ENCODE results near the gene TANC1. TPM values are rescaled to one million over a fixed set of nuclear protein-coding genes. Genes with fewer than 3 reads are reported as not detected.
A peak's percentile ranks its signal among the peaks of the same experiment; 100 is the strongest.

Gene TANC1
- total RNA-seq, 1 experiment from 2014 or later, result 21.1 TPM

DNA sequence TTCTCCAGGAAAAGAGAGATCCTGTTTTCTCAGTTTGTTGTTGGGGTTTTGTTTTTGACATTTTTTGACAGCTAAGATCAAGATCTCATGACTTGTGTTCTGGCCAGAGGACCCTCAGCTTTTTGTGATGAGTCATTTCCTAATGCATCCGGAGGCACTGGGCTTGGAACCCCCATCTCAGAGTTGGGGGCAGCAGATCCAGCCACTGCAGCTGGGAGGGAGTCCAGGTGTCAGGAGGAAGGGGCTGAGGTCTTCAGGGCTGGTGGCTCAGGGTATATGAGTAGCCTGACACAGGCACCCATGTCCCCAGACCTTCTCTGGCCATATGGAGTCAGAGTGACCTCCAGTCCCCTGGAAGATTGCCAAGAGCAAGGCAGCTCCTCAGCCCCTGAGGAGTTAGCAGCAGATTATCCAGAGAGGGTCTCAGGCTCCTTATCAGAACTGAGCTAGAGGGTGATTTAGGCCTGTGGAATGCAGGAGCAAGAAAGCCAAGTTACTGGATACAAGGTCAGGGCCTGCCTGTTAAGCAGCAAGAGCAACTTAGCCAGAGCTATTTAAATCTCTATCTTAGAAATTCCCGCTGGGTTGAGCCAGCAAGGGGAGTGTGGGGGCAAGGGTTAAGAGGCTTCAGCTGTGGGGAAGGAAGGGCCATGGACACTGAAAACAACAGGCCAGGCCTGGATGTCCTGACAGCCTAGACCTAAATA lies 62.4 kb downstream of the TANC1 start:
- BruUV-seq (replicated peaks), result no TSS peak
- Histone ChIP-seq H3K36me3 (ENCODE audit: control insufficient read depth, insufficient read depth, low read length) (peaks cover 2% of the 10 kb centered on the region; the same call in 1 of the 2 replicates), H3K4me1 (peaks cover 44% of the 10 kb centered on the region), H3K27me3 (replicated peaks; ENCODE audit: control insufficient read depth, insufficient read depth, low read length) (no peaks in the 10 kb centered on the region), H3K9me3 (no peaks in the 10 kb centered on the region), H3K4me3 (ENCODE audit: low read depth, low read length) (no peak overlapping the region)
- intact Hi-C loops (cut with micrococcal nuclease; ENCODE audit: unreplicated experiment), result loop anchor here (1.0 to 2.0 kb wide), 3 partner anchors 36 to 130 kb away; partner anchors contain the start of gene TANC1
- DNase-seq, result peak; percentile 63 to 85
- no peaks in the 10 kb centered on the region for H3K27me3 Mint-ChIP-seq (ENCODE audit: insufficient read depth, unreplicated experiment)
- peak overlapping the region; percentile 42 for H3K4me3 Mint-ChIP-seq (ENCODE audit: unreplicated experiment)
- ChIA-PET POLR2A (interaction anchor here (0.6 to 0.8 kb wide), 2 partner anchors 62 to 94 kb away, joined by 3 to 4 read pairs; partner anchors contain the start of gene TANC1), CTCF (interaction anchor here (1.2 to 2.0 kb wide), 3 partner anchors 32 to 88 kb away, joined by 4 to 12 read pairs (median 7); no protein-coding TSS in a partner anchor)
- peaks cover 10% of the 10 kb centered on the region for H3K9me3 Mint-ChIP-seq (ENCODE audit: unreplicated experiment)
- peaks cover 55% of the 10 kb centered on the region for H3K4me1 Mint-ChIP-seq (ENCODE audit: low read depth, unreplicated experiment)
- TF ChIP-seq, protein P1, sequence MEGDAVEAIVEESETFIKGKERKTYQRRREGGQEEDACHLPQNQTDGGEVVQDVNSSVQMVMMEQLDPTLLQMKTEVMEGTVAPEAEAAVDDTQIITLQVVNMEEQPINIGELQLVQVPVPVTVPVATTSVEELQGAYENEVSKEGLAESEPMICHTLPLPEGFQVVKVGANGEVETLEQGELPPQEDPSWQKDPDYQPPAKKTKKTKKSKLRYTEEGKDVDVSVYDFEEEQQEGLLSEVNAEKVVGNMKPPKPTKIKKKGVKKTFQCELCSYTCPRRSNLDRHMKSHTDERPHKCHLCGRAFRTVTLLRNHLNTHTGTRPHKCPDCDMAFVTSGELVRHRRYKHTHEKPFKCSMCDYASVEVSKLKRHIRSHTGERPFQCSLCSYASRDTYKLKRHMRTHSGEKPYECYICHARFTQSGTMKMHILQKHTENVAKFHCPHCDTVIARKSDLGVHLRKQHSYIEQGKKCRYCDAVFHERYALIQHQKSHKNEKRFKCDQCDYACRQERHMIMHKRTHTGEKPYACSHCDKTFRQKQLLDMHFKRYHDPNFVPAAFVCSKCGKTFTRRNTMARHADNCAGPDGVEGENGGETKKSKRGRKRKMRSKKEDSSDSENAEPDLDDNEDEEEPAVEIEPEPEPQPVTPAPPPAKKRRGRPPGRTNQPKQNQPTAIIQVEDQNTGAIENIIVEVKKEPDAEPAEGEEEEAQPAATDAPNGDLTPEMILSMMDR (IDR thresholded peaks at IDR 0.05; ENCODE audit: insufficient read depth in 1 of 2, low read depth in 1 of 2, low read length in 1 of 2, severe bottlenecking in 1 of 2, unreplicated experiment in 1 of 2), result no peak
- H3K27ac Mint-ChIP-seq (ENCODE audit: unreplicated experiment), result peak overlapping the region; percentile 91
- peaks cover 5% of the 10 kb centered on the region for H3K36me3 Mint-ChIP-seq (ENCODE audit: insufficient read depth, unreplicated experiment)

DNA sequence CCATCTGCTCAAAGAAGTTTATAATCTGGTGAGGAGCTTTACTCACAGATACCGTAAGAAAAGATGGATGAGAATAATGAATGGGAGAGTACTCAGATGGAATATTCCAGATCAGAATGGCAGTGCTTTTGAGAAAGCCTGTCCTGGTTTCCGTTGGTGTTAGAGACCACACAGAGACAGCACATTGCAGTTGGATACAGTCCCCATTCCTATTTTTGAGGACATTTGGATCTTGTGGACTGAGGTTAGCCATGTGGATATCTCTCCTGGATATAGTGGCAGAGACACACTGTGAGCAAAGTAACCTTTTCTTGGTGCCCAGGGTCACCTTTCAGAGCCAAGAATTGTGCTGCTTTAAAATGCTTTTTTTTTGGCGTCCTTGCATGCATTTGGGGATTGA lies 63.7 kb downstream of the TANC1 start:
- Histone ChIP-seq H3K36me3 (ENCODE audit: control insufficient read depth, insufficient read depth, low read length) (0 out of 2 replicates have a peak, but pooled peaks cover 2% of the 10 kb centered on the region), H3K9me3 (no peaks in the 10 kb centered on the region), H3K27me3 (replicated peaks; ENCODE audit: control insufficient read depth, insufficient read depth, low read length) (no peaks in the 10 kb centered on the region), H3K4me1 (peaks cover 48% of the 10 kb centered on the region), H3K4me3 (ENCODE audit: low read depth, low read length) (no peak overlapping the region)
- Mint-ChIP-seq H3K4me3 (ENCODE audit: unreplicated experiment) (no peak overlapping the region), H3K4me1 (ENCODE audit: low read depth, unreplicated experiment) (peaks cover 52% of the 10 kb centered on the region), H3K36me3 (ENCODE audit: insufficient read depth, unreplicated experiment) (peaks cover 5% of the 10 kb centered on the region), H3K27me3 (ENCODE audit: insufficient read depth, unreplicated experiment) (no peaks in the 10 kb centered on the region), H3K27ac (ENCODE audit: unreplicated experiment) (peak overlapping the region; percentile 91), H3K9me3 (ENCODE audit: unreplicated experiment) (peaks cover 6% of the 10 kb centered on the region)
- TF ChIP-seq, protein P1 (IDR thresholded peaks at IDR 0.05; ENCODE audit: insufficient read depth in 1 of 2, low read depth in 1 of 2, low read length in 1 of 2, severe bottlenecking in 1 of 2, unreplicated experiment in 1 of 2), result no peak
- intact Hi-C loops (cut with micrococcal nuclease; ENCODE audit: unreplicated experiment), result no loop called here
- DNase-seq, result no peak
- POLR2A ChIA-PET, result no interaction called here
- CTCF ChIA-PET, result interaction anchor here (1.6 kb wide), 1 partner anchor 33 kb away, joined by 4 read pairs; no protein-coding TSS in a partner anchor
- no TSS peak for BruUV-seq (replicated peaks)

DNA sequence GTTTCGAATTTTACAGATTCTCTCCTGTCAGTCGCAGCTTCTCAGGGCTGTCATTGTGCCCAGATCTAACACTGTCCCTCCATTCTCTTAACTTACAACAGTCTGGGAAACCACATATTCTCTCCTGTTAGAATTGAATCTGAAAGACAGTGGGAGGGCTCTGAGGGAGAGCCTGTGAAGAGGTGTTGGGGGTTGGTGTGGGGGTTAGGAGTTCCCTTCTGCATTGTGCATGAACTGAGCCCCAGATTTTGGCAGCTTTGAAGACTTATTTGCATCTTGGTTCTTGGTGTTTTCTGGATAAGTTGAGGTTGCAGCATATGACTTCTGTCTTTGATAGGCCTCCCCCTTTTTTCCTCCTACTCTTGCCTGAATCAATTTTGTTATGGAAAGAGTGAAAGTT lies 64.1 kb downstream of the TANC1 start:
- no peaks in the 10 kb centered on the region for H3K27me3 ChIP-seq (replicated peaks; ENCODE audit: control insufficient read depth, insufficient read depth, low read length)
- TF ChIP-seq, protein P1 (IDR thresholded peaks at IDR 0.05; ENCODE audit: insufficient read depth in 1 of 2, low read depth in 1 of 2, low read length in 1 of 2, severe bottlenecking in 1 of 2, unreplicated experiment in 1 of 2), result no peak
- BruUV-seq (replicated peaks), result no TSS peak
- Mint-ChIP-seq H3K4me3 (ENCODE audit: unreplicated experiment) (no peak overlapping the region), H3K27me3 (ENCODE audit: insufficient read depth, unreplicated experiment) (no peaks in the 10 kb centered on the region), H3K9me3 (ENCODE audit: unreplicated experiment) (peaks cover 2% of the 10 kb centered on the region), H3K4me1 (ENCODE audit: low read depth, unreplicated experiment) (peaks cover 47% of the 10 kb centered on the region), H3K27ac (ENCODE audit: unreplicated experiment) (peak overlapping the region; percentile 33), H3K36me3 (ENCODE audit: insufficient read depth, unreplicated experiment) (peaks cover 5% of the 10 kb centered on the region)
- peaks cover 48% of the 10 kb centered on the region for H3K4me1 ChIP-seq
- POLR2A ChIA-PET, result no interaction called here
- CTCF ChIA-PET, result no interaction called here
- H3K4me3 ChIP-seq (ENCODE audit: low read depth, low read length), result no peak overlapping the region
- intact Hi-C loops (cut with micrococcal nuclease; ENCODE audit: unreplicated experiment), result no loop called here
- H3K9me3 ChIP-seq, result no peaks in the 10 kb centered on the region
- DNase-seq, result no peak
- H3K36me3 ChIP-seq (ENCODE audit: control insufficient read depth, insufficient read depth, low read length), result no peaks in the 10 kb centered on the region

All from Caco-2 (cell line).